Muscle of leg (tissue), 11 donors: ENCODE measurements around the gene KCNQ1. TPM values are rescaled to one million over a fixed set of nuclear protein-coding genes. Genes with fewer than 3 reads are reported as not detected.
A peak's percentile ranks its signal among the peaks of the same experiment; 100 is the strongest.

Experiments used
- DNase-seq: peaks from one replicate; pipeline ENCODE4 v3.0.0; 2013
- H3K27ac ChIP-seq: one replicate; pipeline ENCODE4 v1.5.1; 2013; ENCODE audit warnings: mild to moderate bottlenecking, low read length, control low read depth
- H3K27me3 ChIP-seq: one replicate; pipeline ENCODE4 v1.6.1; 2013; ENCODE audit warnings: low read length; ENCODE audit not compliant: control insufficient read depth, insufficient read depth
- H3K36me3 ChIP-seq: one replicate; pipeline ENCODE4 v1.6.1; 2013; ENCODE audit warnings: low read length; ENCODE audit not compliant: control insufficient read depth, insufficient read depth
- H3K4me1 ChIP-seq: one replicate; pipeline ENCODE4 v1.6.1; 2013; ENCODE audit warnings: low read length; ENCODE audit not compliant: control insufficient read depth, insufficient read depth
- H3K4me3 ChIP-seq: one replicate; pipeline ENCODE4 v1.5.1; 2013; ENCODE audit warnings: low read length, control low read depth
- H3K9me3 ChIP-seq: replicated peaks from 2 replicates; pipeline ENCODE4 v1.6.1; 2013; ENCODE audit warnings: low read depth, low read length; ENCODE audit not compliant: control insufficient read depth
- WGBS: methylation state at CpG from one replicate; pipeline ENCODE4 v1.1.5; 2013; ENCODE audit warnings: missing lambda C conversion rate; ENCODE audit not compliant: insufficient coverage; 5-methylcytosine and 5-hydroxymethylcytosine counted together
- polyA plus RNA-seq, 8 donors: library from polyadenylated mRNA; unstranded; fragments of 120-200 nt; gene quantifications; one replicate each; pipeline versions ENCODE4 v1.2.1 to v1.2.3, GENCODE V29; 2013; ENCODE audit warnings: inconsistent platforms in 1 of 8, low replicate concordance in 1 of 8; ENCODE audit not compliant: insufficient read length in 8 of 8, insufficient read depth in 1 of 8
- total RNA-seq: library from RNA; stranded (reverse); fragments of 120-200 nt; gene quantifications from one replicate; pipeline ENCODE4 v1.2.4, GENCODE V29; 2013

The KCNQ1 gene
- total and polyA plus RNA-seq, 9 donors, result 0.84 to 4.1 (median 2.6) TPM

DNA sequence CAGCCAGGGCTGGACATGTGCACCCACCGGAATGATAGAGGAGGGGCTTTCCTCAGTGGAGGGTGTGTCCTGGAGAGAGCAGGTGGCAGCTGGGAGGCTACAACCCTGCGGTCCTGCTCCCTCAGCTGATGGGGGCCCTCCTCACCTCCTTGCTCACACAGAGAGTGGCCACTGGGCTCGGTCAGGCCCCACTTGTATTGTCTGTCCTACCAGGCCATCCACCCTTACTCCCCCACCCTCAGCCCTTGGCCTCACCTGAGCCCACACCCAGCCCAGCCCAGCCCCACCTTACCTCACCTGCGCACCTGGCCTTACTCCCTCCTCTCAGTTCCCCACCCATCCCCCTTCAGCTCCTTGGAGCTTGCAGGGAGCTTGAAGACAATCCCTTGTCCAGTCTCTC, 3.6 kb upstream of the KCNQ1 start:
- DNase-seq, result no peak
- peaks cover 41% of the 10 kb centered on the region for H3K27me3 ChIP-seq
- no peaks in the 10 kb centered on the region for H3K9me3 ChIP-seq
- H3K36me3 ChIP-seq, result no peaks in the 10 kb centered on the region
- H3K4me1 ChIP-seq, result peaks cover 8% of the 10 kb centered on the region
- no peak overlapping the region for H3K27ac ChIP-seq
- H3K4me3 ChIP-seq, result no peak overlapping the region
- WGBS, result 60% methylated on average over 3 of the region's 4 CpGs

DNA sequence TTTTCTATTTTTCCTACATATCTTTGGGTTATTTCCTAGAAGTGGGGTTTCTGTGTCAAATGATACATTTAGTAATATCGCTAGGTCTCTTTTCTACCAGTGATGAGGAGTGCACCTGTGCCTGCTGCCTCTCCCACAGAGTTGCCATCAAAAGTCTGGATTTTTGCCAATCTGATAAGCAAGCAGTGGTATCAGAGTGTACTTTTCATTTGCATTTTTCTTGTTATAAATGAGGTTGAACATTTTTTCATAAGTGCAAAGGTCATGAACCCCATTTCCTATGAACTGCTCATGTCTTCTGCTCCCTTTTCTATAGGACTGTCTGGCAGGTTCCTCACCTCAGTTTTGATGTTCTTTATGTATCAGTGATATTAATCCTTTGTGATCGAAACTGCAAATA, 2.2 kb upstream of the KCNQ1 start:
- Histone ChIP-seq H3K27ac (no peak overlapping the region), H3K27me3 (peaks cover 42% of the 10 kb centered on the region), H3K9me3 (no peaks in the 10 kb centered on the region), H3K36me3 (no peaks in the 10 kb centered on the region), H3K4me3 (no peak overlapping the region), H3K4me1 (peaks cover 12% of the 10 kb centered on the region)
- DNase-seq, result no peak
- no CpG with 5 or more reads among the region's 2 CpGs for WGBS

GRCh38 chr11:2443406-2443805, 1.4 kb upstream of the KCNQ1 start:
- WGBS, result 57% methylated on average over 11 of the region's 11 CpGs
- Histone ChIP-seq H3K27me3 (peaks cover 43% of the 10 kb centered on the region), H3K4me3 (no peak overlapping the region), H3K4me1 (peaks cover 21% of the 10 kb centered on the region), H3K36me3 (no peaks in the 10 kb centered on the region), H3K9me3 (no peaks in the 10 kb centered on the region), H3K27ac (no peak overlapping the region)
- no peak for DNase-seq

GRCh38 chr11:2443881-2444820, 657 bp upstream of the KCNQ1 start, which contains the start of gene TRPM5:
TSS of gene TRPM5 (minus strand) at chr11:2444514. CDS start at chr11:2423036, 21,478 bp downstream.
- no peaks in the 10 kb centered on the region for H3K36me3 ChIP-seq
- H3K4me1 ChIP-seq, result peaks cover 27% of the 10 kb centered on the region
- H3K4me3 ChIP-seq, result peak within 1 kb of the TSS; percentile 16
- 15% methylated on average over 26 of the region's 64 CpGs for WGBS
- peaks cover 47% of the 10 kb centered on the region for H3K27me3 ChIP-seq
- no peak for DNase-seq
- H3K9me3 ChIP-seq, result no peaks in the 10 kb centered on the region
- H3K27ac ChIP-seq, result no peak within 1 kb of the TSS

GRCh38 chr11:2445746-2446551, 1.1 kb downstream of the KCNQ1 start:
- H3K27ac ChIP-seq, result no peak overlapping the region
- WGBS, result 46% methylated on average over 17 of the region's 23 CpGs
- DNase-seq, result no peak
- H3K36me3 ChIP-seq, result no peaks in the 10 kb centered on the region
- peaks cover 45% of the 10 kb centered on the region for H3K27me3 ChIP-seq
- H3K4me3 ChIP-seq, result peak overlapping the region; percentile 16
- no peaks in the 10 kb centered on the region for H3K9me3 ChIP-seq
- peaks cover 29% of the 10 kb centered on the region for H3K4me1 ChIP-seq

GRCh38 chr11:2446590-2447252, 1.9 kb downstream of the KCNQ1 start:
- 66% methylated on average over 10 of the region's 15 CpGs for WGBS
- Histone ChIP-seq H3K4me3 (no peak overlapping the region), H3K4me1 (peaks cover 34% of the 10 kb centered on the region), H3K9me3 (no peaks in the 10 kb centered on the region), H3K36me3 (no peaks in the 10 kb centered on the region), H3K27ac (no peak overlapping the region), H3K27me3 (peaks cover 46% of the 10 kb centered on the region)
- DNase-seq, result no peak

DNA sequence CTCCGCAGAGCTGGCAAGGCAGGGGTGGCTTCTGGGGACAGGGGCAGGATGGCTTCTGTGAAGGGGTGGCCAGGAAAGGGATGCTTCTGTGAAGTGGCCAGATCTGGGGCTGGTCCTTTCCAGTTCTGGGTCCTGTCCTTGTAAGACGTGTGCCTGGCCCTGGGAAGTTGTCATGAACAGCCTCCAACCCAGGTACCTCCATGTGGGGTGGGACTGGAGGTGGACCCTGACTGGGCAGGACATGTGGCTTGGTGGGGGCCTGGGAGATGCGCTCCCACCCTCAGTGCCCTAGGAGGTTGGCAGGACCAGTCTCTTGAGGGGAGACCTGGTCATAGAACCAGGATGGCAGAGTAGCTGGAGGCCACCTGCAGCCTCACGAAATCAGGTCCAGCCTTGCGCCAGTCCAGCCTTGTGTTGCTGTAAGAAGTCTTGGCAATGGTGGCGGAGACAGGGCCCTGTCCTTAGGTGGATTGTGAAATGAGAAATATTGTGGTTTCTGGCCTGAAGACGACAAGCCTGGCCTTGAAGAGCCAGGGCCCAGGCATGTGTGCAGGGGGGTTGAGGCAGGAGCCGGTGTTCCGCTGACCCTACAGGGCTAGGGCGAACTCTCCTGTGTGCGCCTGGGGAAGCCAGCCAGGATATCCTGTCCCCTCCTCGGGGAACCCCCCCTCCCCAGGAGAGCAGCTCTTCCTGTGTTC, 2.6 kb downstream of the KCNQ1 start:
- Histone ChIP-seq H3K4me1 (peaks cover 40% of the 10 kb centered on the region), H3K27me3 (peaks cover 48% of the 10 kb centered on the region), H3K36me3 (no peaks in the 10 kb centered on the region), H3K27ac (no peak overlapping the region), H3K4me3 (no peak overlapping the region), H3K9me3 (no peaks in the 10 kb centered on the region)
- 74% methylated on average over 11 of the region's 12 CpGs for WGBS
- no peak for DNase-seq

DNA sequence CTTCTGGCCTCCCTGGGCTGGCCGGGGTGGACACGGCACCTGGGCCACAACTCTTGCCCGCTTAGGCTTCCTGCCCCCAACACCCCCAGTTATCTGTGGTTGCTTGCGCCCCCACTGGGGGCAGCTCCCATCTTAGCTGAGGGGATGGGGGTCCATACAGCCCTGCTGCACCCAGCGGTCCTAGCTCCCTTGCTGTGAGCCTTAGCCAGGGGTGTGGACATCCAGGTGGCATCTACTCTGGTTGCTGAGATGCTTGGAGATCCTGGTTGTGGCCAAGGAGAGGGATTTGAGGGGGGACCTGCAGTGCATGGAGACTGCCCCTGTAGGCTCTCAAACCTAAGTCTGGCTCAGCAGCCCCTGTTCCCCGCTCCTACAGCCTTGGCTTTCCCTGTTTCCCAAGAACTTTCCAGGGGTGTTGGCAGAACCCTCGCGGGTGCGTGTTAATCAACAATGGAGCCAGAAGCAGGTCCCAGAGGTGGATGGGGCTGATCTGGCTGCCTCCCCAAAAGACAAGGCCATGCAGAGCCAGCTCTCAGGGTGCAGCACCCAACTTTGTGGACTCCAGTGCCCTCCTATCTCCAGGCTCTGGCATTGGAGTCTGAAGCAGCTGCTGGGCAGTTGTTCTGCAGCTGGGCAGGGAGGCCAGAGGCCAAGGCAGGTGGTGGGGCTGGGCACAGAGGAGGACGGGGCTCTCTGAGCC, 3.3 kb downstream of the KCNQ1 start:
- H3K36me3 ChIP-seq, result no peaks in the 10 kb centered on the region
- DNase-seq, result no peak
- WGBS, result 77% methylated on average over 6 of the region's 10 CpGs
- H3K4me1 ChIP-seq, result peaks cover 41% of the 10 kb centered on the region
- H3K27me3 ChIP-seq, result peaks cover 47% of the 10 kb centered on the region
- no peaks in the 10 kb centered on the region for H3K9me3 ChIP-seq
- H3K4me3 ChIP-seq, result no peak overlapping the region
- H3K27ac ChIP-seq, result no peak overlapping the region
